HG02973 (cell line): ENCODE measurements around the gene PTPMT1.
"Not testable (repeated sequence)": the region's sequence is repeated elsewhere in the genome, so short reads cannot be mapped to it uniquely, and the experiment has no call there.

Experiments used
- ATAC-seq: cut with Tn5 transposase; IDR thresholded peaks from one replicate; pipeline ENCODE4 v1.9.1; 2021; ENCODE audit warnings: moderate library complexity; ENCODE audit not compliant: unreplicated experiment

The PTPMT1 gene

GRCh38 chr11:47565340-47566148 is at the start of gene PTPMT1:
TSS of gene PTPMT1 (plus strand) at chr11:47565599. CDS start at chr11:47565623, 24 bp downstream.
- peak; percentile 73 for ATAC-seq

GRCh38 chr11:47516155-47516554 is 49.2 kb upstream of the PTPMT1 start:
- ATAC-seq, result no peak

GRCh38 chr11:47516984-47517853 is 48.2 kb upstream of the PTPMT1 start:
- ATAC-seq, result no peak

GRCh38 chr11:47518212-47518964 is 47.0 kb upstream of the PTPMT1 start:
- ATAC-seq, result no peak

GRCh38 chr11:47523490-47524225 is 41.7 kb upstream of the PTPMT1 start:
- no peak for ATAC-seq

GRCh38 chr11:47524291-47524874 is 41.0 kb upstream of the PTPMT1 start:
- no peak for ATAC-seq

- ATAC-seq, result not testable (repeated sequence)
Measured at GRCh38 chr11:47526032-47526431, 39.4 kb upstream of the PTPMT1 start.

GRCh38 chr11:47527186-47527585 is 38.2 kb upstream of the PTPMT1 start:
- no peak for ATAC-seq

- ATAC-seq, result no peak
Measured at GRCh38 chr11:47529951-47530350, 35.4 kb upstream of the PTPMT1 start.

- not testable (repeated sequence) for ATAC-seq
Measured at GRCh38 chr11:47530721-47531120, 34.7 kb upstream of the PTPMT1 start.

- ATAC-seq, result no peak
Measured at GRCh38 chr11:47531666-47532065, 33.7 kb upstream of the PTPMT1 start.

- no peak for ATAC-seq
Measured at GRCh38 chr11:47532597-47533213, 32.7 kb upstream of the PTPMT1 start.

- ATAC-seq, result no peak
Measured at GRCh38 chr11:47533690-47534151, 31.7 kb upstream of the PTPMT1 start.

GRCh38 chr11:47534704-47535251 is 30.6 kb upstream of the PTPMT1 start:
- no peak for ATAC-seq

- ATAC-seq, result no peak
Measured at GRCh38 chr11:47536915-47537314, 28.5 kb upstream of the PTPMT1 start.

GRCh38 chr11:47538741-47539565 is 26.4 kb upstream of the PTPMT1 start:
- ATAC-seq, result no peak

- ATAC-seq, result no peak
Measured at GRCh38 chr11:47539681-47540039, 25.7 kb upstream of the PTPMT1 start.

GRCh38 chr11:47541070-47541469 is 24.3 kb upstream of the PTPMT1 start:
- ATAC-seq, result no peak
